Endodermal cell (in vitro differentiated cells): Measurements from ENCODE around the gene PHF2. TPM values are rescaled to one million over a fixed set of nuclear protein-coding genes. Genes with fewer than 3 reads are reported as not detected.
A peak's percentile ranks its signal among the peaks of the same experiment; 100 is the strongest.

ENCODE experiments used
- DNase-seq: peaks from one replicate; pipeline ENCODE4 v3.0.0-alpha.2; 2017
- H3K27ac ChIP-seq: 2 replicates; pipeline ENCODE4 v1.5.1; 2013; ENCODE audit warnings: mild to moderate bottlenecking, low read depth, low read length, moderate library complexity
- H3K27me3 ChIP-seq: 2 replicates; pipeline ENCODE4 v1.6.1; 2013; ENCODE audit warnings: mild to moderate bottlenecking, low read length, moderate library complexity; ENCODE audit not compliant: insufficient read depth, control insufficient read depth, poor library complexity, severe bottlenecking
- H3K36me3 ChIP-seq: 2 replicates; pipeline ENCODE4 v1.7.0; 2013; ENCODE audit warnings: mild to moderate bottlenecking, low read length, moderate library complexity; ENCODE audit not compliant: control insufficient read depth, insufficient read depth
- H3K4me1 ChIP-seq: one replicate; pipeline ENCODE4 v1.7.0; 2013; ENCODE audit warnings: low read length; ENCODE audit not compliant: control insufficient read depth, insufficient read depth
- H3K4me3 ChIP-seq: 2 replicates; pipeline ENCODE4 v1.5.1; 2013; ENCODE audit warnings: mild to moderate bottlenecking, low read length, moderate library complexity
- H3K9ac ChIP-seq: 2 replicates; pipeline ENCODE4 v1.6.1; 2013; ENCODE audit warnings: mild to moderate bottlenecking, low read length, moderate library complexity; ENCODE audit not compliant: poor library complexity, severe bottlenecking; ENCODE audit errors: extremely low read depth
- H3K9me3 ChIP-seq: 2 replicates; pipeline ENCODE4 v1.6.1; 2013; ENCODE audit warnings: mild to moderate bottlenecking, low read length, moderate library complexity; ENCODE audit not compliant: control insufficient read depth
- H3K27ac Mint-ChIP-seq: 2 replicates; pipeline ENCODE4 v1.8.0; 2020; ENCODE audit warnings: mixed read lengths
- H3K27me3 Mint-ChIP-seq: 2 replicates; pipeline ENCODE4 v1.8.0; 2021; ENCODE audit warnings: mild to moderate bottlenecking, mixed read lengths; ENCODE audit not compliant: insufficient read depth
- H3K36me3 Mint-ChIP-seq: 2 replicates; pipeline ENCODE4 v1.8.0; 2020; ENCODE audit warnings: low read depth, mixed read lengths
- H3K4me1 Mint-ChIP-seq: 2 replicates; pipeline ENCODE4 v1.8.0; 2020; ENCODE audit warnings: mixed read lengths
- H3K4me3 Mint-ChIP-seq: 2 replicates; pipeline ENCODE4 v1.8.0; 2020; ENCODE audit warnings: mild to moderate bottlenecking, moderate library complexity, mixed read lengths
- H3K9me3 Mint-ChIP-seq: 2 replicates; pipeline ENCODE4 v1.8.0; 2020; ENCODE audit warnings: mild to moderate bottlenecking, mixed read lengths
- CTCF ChIP-seq: fragments of 200-600 bp; sonication (generic); conservative IDR thresholded peaks from 2 replicates; pipeline ENCODE4 v1.5.0; 2021; ENCODE audit warnings: antibody characterized with exemption, mild to moderate bottlenecking
- WGBS, 2 experiments: methylation state at CpG; one replicate each; pipeline versions ENCODE4 v1.1.5 to v1.1.7; 2013; ENCODE audit warnings: missing lambda C conversion rate in 2 of 2, mixed read lengths in 1 of 2; ENCODE audit not compliant: insufficient coverage in 1 of 2, insufficient read length in 1 of 2; 5-methylcytosine and 5-hydroxymethylcytosine counted together
- microRNA-seq: library from miRNA; unstranded; fragments of <30 nt; microRNA quantifications from one replicate; pipeline ENCODE4 v1.2.0, GENCODE V29; 2020; ENCODE audit warnings: borderline microRNAs expressed
- total RNA-seq, 2 donors: library from RNA; stranded (reverse); fragmentation: NEBNext Ultra II Directional in 1 of 2; extraction: Animal tissue kit (Norgen Biotek cat#: 25700) in 1 of 2; gene quantifications; 2 replicates in 1 of 2; 3 replicates in 1 of 2; pipeline ENCODE4 v1.2.1, GENCODE V29; 2021

The PHF2 gene
- total RNA-seq, 2 donors from 2014 or later: 17.1 to 20.2 TPM

- no peaks in the 10 kb centered on the region for H3K27me3 ChIP-seq
- Mint-ChIP-seq H3K4me3 (no peak overlapping the region), H3K9me3 (peaks cover 5% of the 10 kb centered on the region), H3K27me3 (peaks cover under 1% of the 10 kb centered on the region), H3K36me3 (no peaks in the 10 kb centered on the region), H3K4me1 (no peaks in the 10 kb centered on the region), H3K27ac (no peak overlapping the region)
- no peak overlapping the region for H3K4me3 ChIP-seq
- no peaks in the 10 kb centered on the region for H3K4me1 ChIP-seq
- DNase-seq: peak; percentile 27
- peaks cover under 1% of the 10 kb centered on the region for H3K9me3 ChIP-seq
- H3K36me3 ChIP-seq: no peaks in the 10 kb centered on the region
- 87 to 88% methylated on average over 5 to 7 of the region's 7 CpGs for WGBS, 2 experiments
- no peak for TF ChIP-seq CTCF
- H3K27ac ChIP-seq: no peak overlapping the region
- H3K9ac ChIP-seq: no peak overlapping the region
Measured at GRCh38 chr9:93726147-93726546, 149.8 kb downstream of the PHF2 start.

Small RNAs within 50 kb of the gene (microRNA-seq; reads per million reads assigned to microRNA genes)
- gene MIR548AU: not detected

Other genes starting within 250 kb of the PHF2 start
- 10 to 100 TPM; 38.3 to 46.1 TPM for gene FAM120A, start 124.9 kb upstream of the PHF2 start, total RNA-seq
- gene FAM120AOS, start 123.0 kb upstream of the PHF2 start, total RNA-seq: 10 to 100 TPM; 44.9 to 47.0 TPM